H1 (cell line): ENCODE data around the gene HLA-E. TPM values are rescaled to one million over a fixed set of nuclear protein-coding genes. Genes with fewer than 3 reads are reported as not detected.

ENCODE experiments used
- CTCF ChIA-PET: fragments of 300-600 bp; sonication (Branson Sonifier 250); formaldehyde crosslinking; loops from one replicate; lab custom pipeline; 2021; ENCODE audit not compliant: partially characterized antibody; lab: Charles Lee
- POLR2A ChIA-PET: fragments of 300-600 bp; sonication (Branson Sonifier 250); formaldehyde crosslinking; loops from one replicate; lab custom pipeline; 2021; ENCODE audit warnings: inconsistent platforms; ENCODE audit not compliant: partially characterized antibody; lab: Charles Lee
- DNase-seq, 2 experiments: peaks; one replicate each; pipeline versions ENCODE4 v3.0.0 to v3.0.0-alpha.2; 2010 to 2022; ENCODE audit warnings: low spot score in 2 of 2, low read depth in 1 of 2, mixed read lengths in 1 of 2
- FAIRE-seq: peaks from 2 replicates; lab custom pipeline; 2011; peaks lifted over from hg19 to GRCh38; lab: Jason Lieb, UNC
- H2AFZ ChIP-seq: 2 replicates; pipeline ENCODE4 v1.8.1; 2012; ENCODE audit warnings: low read length, inconsistent platforms
- H2AK5ac ChIP-seq: 2 replicates; pipeline ENCODE4 v1.6.1; 2013; ENCODE audit warnings: low read depth, low read length
- H2BK120ac ChIP-seq: replicated peaks from 2 replicates; pipeline ENCODE3; 2013; ENCODE audit warnings: low read depth, low read length, inconsistent platforms
- H2BK12ac ChIP-seq: 2 replicates; pipeline ENCODE4 v1.6.1; 2013; ENCODE audit warnings: low read depth, low read length
- H2BK15ac ChIP-seq: 2 replicates; pipeline ENCODE4 v1.6.1; 2013; ENCODE audit warnings: low read length
- H2BK20ac ChIP-seq: 2 replicates; pipeline ENCODE4 v1.6.1; 2013; ENCODE audit warnings: low read length
- H2BK5ac ChIP-seq: 2 replicates; pipeline ENCODE4 v1.6.1; 2013; ENCODE audit warnings: low read depth, low read length
- H3K14ac ChIP-seq: 2 replicates; pipeline ENCODE4 v1.6.1; 2013; ENCODE audit warnings: inconsistent platforms; ENCODE audit not compliant: insufficient read length
- H3K18ac ChIP-seq: 2 replicates; pipeline ENCODE4 v1.6.1; 2013; ENCODE audit warnings: low read length; ENCODE audit errors: extremely low read depth
- H3K23ac ChIP-seq: 2 replicates; pipeline ENCODE4 v1.6.1; 2013; ENCODE audit warnings: inconsistent platforms; ENCODE audit not compliant: insufficient read length
- H3K23me2 ChIP-seq: 2 replicates; pipeline ENCODE4 v1.6.1; 2013; ENCODE audit warnings: low read depth, low read length
- H3K27ac ChIP-seq: 2 replicates; pipeline ENCODE4 v1.6.1; 2011; ENCODE audit warnings: low read depth, low read length, inconsistent platforms
- H3K27me3 ChIP-seq, 4 experiments: replicated peaks in 1 of 4; 1 replicate in 1 of 4; 2 replicates in 3 of 4; pipeline versions ENCODE4 v1.6.1 to v1.8.1; 2011 to 2013; ENCODE audit warnings: low read length in 3 of 4, mild to moderate bottlenecking in 3 of 4, inconsistent platforms in 2 of 4, mixed read lengths in 2 of 4, moderate library complexity in 1 of 4; ENCODE audit not compliant: control insufficient read depth in 3 of 4, insufficient read depth in 3 of 4; ENCODE audit errors: extremely low read depth in 1 of 4
- H3K36me3 ChIP-seq, 4 experiments: 2 replicates each; pipeline versions ENCODE4 v1.6.1 to v1.8.1; 2011 to 2013; ENCODE audit warnings: mild to moderate bottlenecking in 4 of 4, low read length in 3 of 4, moderate library complexity in 2 of 4, control low read depth in 1 of 4, inconsistent platforms in 1 of 4; ENCODE audit not compliant: insufficient read depth in 4 of 4, control insufficient read depth in 2 of 4
- H3K4ac ChIP-seq: replicated peaks from 2 replicates; pipeline ENCODE3; 2013; ENCODE audit warnings: low read length, low read depth, mixed read lengths, inconsistent platforms; ENCODE audit not compliant: insufficient read length
- H3K4me1 ChIP-seq, 4 experiments: replicated peaks in 1 of 4; 1 replicate in 1 of 4; 2 replicates in 3 of 4; pipeline versions ENCODE4 v1.6.1 to v1.8.1; 2011 to 2013; ENCODE audit warnings: low read length in 3 of 4, inconsistent platforms in 2 of 4, mixed read lengths in 1 of 4; ENCODE audit not compliant: insufficient read depth in 4 of 4, control insufficient read depth in 3 of 4
- H3K4me2 ChIP-seq, 2 experiments: 2 replicates each; pipeline versions ENCODE4 v1.6.1 to v1.8.1; 2011 to 2013; ENCODE audit warnings: low read depth in 2 of 2, low read length in 2 of 2, control low read depth in 1 of 2, inconsistent platforms in 1 of 2, mild to moderate bottlenecking in 1 of 2; ENCODE audit not compliant: insufficient read depth in 1 of 2
- H3K4me3 ChIP-seq, 4 experiments: fragments of 200-600, 300-600 bp in 1 of 4; sonication (generic), shearing (Covaris generic), sonication (Bioruptor Twin) in 1 of 4; 2 replicates each; pipeline versions ENCODE4 v1.5.1 to v1.8.1; 2011 to 2016; ENCODE audit warnings: low read length in 4 of 4, low read depth in 3 of 4, control low read depth in 2 of 4, inconsistent platforms in 2 of 4, mild to moderate bottlenecking in 2 of 4, mixed read lengths in 1 of 4, moderate library complexity in 1 of 4; ENCODE audit not compliant: insufficient read depth in 2 of 4; ENCODE audit errors: extremely low read depth in 1 of 4
- H3K56ac ChIP-seq: replicated peaks from 2 replicates; pipeline ENCODE3; 2013; ENCODE audit warnings: low read depth, mild to moderate bottlenecking, mixed read lengths, low read length, inconsistent platforms; ENCODE audit not compliant: insufficient read length
- H3K79me1 ChIP-seq: 2 replicates; pipeline ENCODE4 v1.6.1; 2013; ENCODE audit warnings: low read depth, low read length, control low read depth
- H3K79me2 ChIP-seq, 2 experiments: 2 replicates each; pipeline versions ENCODE4 v1.6.1 to v1.8.1; 2012 to 2013; ENCODE audit warnings: low read length in 2 of 2, mild to moderate bottlenecking in 2 of 2, inconsistent platforms in 1 of 2; ENCODE audit not compliant: insufficient read depth in 2 of 2, control insufficient read depth in 1 of 2
- H3K9ac ChIP-seq, 4 experiments: replicated peaks in 1 of 4; 1 replicate in 1 of 4; 2 replicates in 3 of 4; pipeline versions ENCODE4 v1.6.1 to v1.8.1; 2011 to 2013; ENCODE audit warnings: low read depth in 3 of 4, low read length in 3 of 4, control low read depth in 2 of 4, mild to moderate bottlenecking in 2 of 4, moderate library complexity in 2 of 4, inconsistent platforms in 1 of 4; ENCODE audit errors: extremely low read depth in 1 of 4
- H3K9me3 ChIP-seq, 2 experiments: 2 replicates each; pipeline versions ENCODE4 v1.6.1 to v1.8.1; 2012 to 2013; ENCODE audit warnings: mild to moderate bottlenecking in 2 of 2, moderate library complexity in 2 of 2, control low read depth in 1 of 2, inconsistent platforms in 1 of 2, low read depth in 1 of 2, low read length in 1 of 2, mixed read lengths in 1 of 2; ENCODE audit not compliant: insufficient read depth in 2 of 2
- H4K20me1 ChIP-seq, 2 experiments: replicated peaks in 1 of 2; 2 replicates each; pipeline versions ENCODE3 to v1.8.1; 2011 to 2013; ENCODE audit warnings: inconsistent platforms in 2 of 2, low read length in 2 of 2, mild to moderate bottlenecking in 1 of 2; ENCODE audit not compliant: insufficient read depth in 2 of 2, control insufficient read depth in 1 of 2
- H4K5ac ChIP-seq: 2 replicates; pipeline ENCODE4 v1.6.1; 2013; ENCODE audit warnings: low read length, low read depth, mixed read lengths, inconsistent platforms; ENCODE audit not compliant: insufficient read length
- H4K8ac ChIP-seq: 2 replicates; pipeline ENCODE4 v1.8.0; 2013; ENCODE audit warnings: mild to moderate bottlenecking, moderate library complexity, low read length, inconsistent platforms; ENCODE audit not compliant: insufficient read depth; ENCODE audit errors: extremely low read depth
- H4K91ac ChIP-seq: replicated peaks from 2 replicates; pipeline ENCODE3; 2013; ENCODE audit warnings: low read length, mixed read lengths, inconsistent platforms; ENCODE audit not compliant: insufficient read length
- CHD1 ChIP-seq: IDR thresholded peaks from 2 replicates; pipeline ENCODE4 v1.6.1; 2012; ENCODE audit warnings: low read depth, low read length, improper control_type of control experiment
- EZH2 ChIP-seq: fragments of 200-600 bp; sonication (generic); IDR thresholded peaks from 2 replicates; pipeline ENCODE4 v1.7.1; 2012; ENCODE audit warnings: low read depth, mild to moderate bottlenecking, moderate library complexity, low read length, inconsistent platforms; ENCODE audit not compliant: severe bottlenecking
- JUN ChIP-seq: IDR thresholded peaks from 2 replicates; pipeline ENCODE4 v1.6.1; 2011; ENCODE audit warnings: low read depth, mild to moderate bottlenecking, improper control_type of control experiment, low read length
- NANOG ChIP-seq: IDR thresholded peaks from 2 replicates; pipeline ENCODE4 v1.6.1; 2011; ENCODE audit warnings: low read length, low read depth, mild to moderate bottlenecking, inconsistent platforms; ENCODE audit not compliant: insufficient read depth, poor library complexity, severe bottlenecking
- PHF8 ChIP-seq: fragments of 200-600 bp; sonication (generic); conservative IDR thresholded peaks from 2 replicates; pipeline ENCODE4 v1.7.1; 2012; ENCODE audit warnings: low read depth, mild to moderate bottlenecking, inconsistent platforms, low read length, moderate library complexity
- POLR2AphosphoS5 ChIP-seq: IDR thresholded peaks from 2 replicates; pipeline ENCODE4 v1.6.1; 2011; ENCODE audit warnings: low read depth, low read length
- RAD21 ChIP-seq, 2 experiments: IDR thresholded peaks in 1 of 2; conservative IDR thresholded peaks in 1 of 2; 2 replicates each; pipeline ENCODE4 v1.6.1; 2011; ENCODE audit warnings: low read depth in 2 of 2, low read length in 2 of 2, improper control_type of control experiment in 1 of 2, inconsistent platforms in 1 of 2, mild to moderate bottlenecking in 1 of 2, moderate library complexity in 1 of 2
- RNF2 ChIP-seq: fragments of 200-900, 300-1000 bp; sonication (generic); IDR thresholded peaks from 2 replicates; pipeline ENCODE4 v1.7.1; 2016; ENCODE audit warnings: borderline replicate concordance, low read depth, mild to moderate bottlenecking, antibody characterized with exemption, low read length; ENCODE audit not compliant: poor library complexity, severe bottlenecking; ENCODE audit errors: missing control alignments
- TAF1 ChIP-seq: IDR thresholded peaks from 2 replicates; pipeline ENCODE4 v1.6.1; 2011; ENCODE audit warnings: mild to moderate bottlenecking, low read depth, low read length
- TAF7 ChIP-seq: optimal IDR thresholded peaks from 2 replicates; pipeline ENCODE3; 2011; ENCODE audit warnings: low read depth, mild to moderate bottlenecking, inconsistent platforms, low read length, moderate library complexity, borderline replicate concordance
- TCF12 ChIP-seq: IDR thresholded peaks from 2 replicates; pipeline ENCODE4 v1.6.1; 2011; ENCODE audit warnings: low read depth, mild to moderate bottlenecking, low read length
- WGBS, 2 experiments: shearing (Covaris generic) in 1 of 2; methylation state at CpG; one replicate each; pipeline versions ENCODE4 v1.1.6 to v1.1.7; 2013 to 2015; ENCODE audit warnings: low lambda C conversion rate in 2 of 2, mixed read lengths in 2 of 2, inconsistent platforms in 1 of 2, low coverage in 1 of 2, missing lambda C conversion rate in 1 of 2; ENCODE audit not compliant: insufficient replicate concordance in 2 of 2, insufficient coverage in 1 of 2, insufficient read length in 1 of 2; ENCODE audit errors: extremely low coverage in 1 of 2, missing lambda C conversion rate in 1 of 2; 5-methylcytosine and 5-hydroxymethylcytosine counted together
- polyA plus RNA-seq, 7 experiments: library from polyadenylated mRNA; depleted of rRNA in 3 of 7; stranded (reverse) in 5 of 7; unstranded in 2 of 7; fragments of >200 nt in 5 of 7; fragments of 200-250 nt in 2 of 7; gene quantifications; 1 replicate in 5 of 7; 2 replicates in 1 of 7; 4 replicates in 1 of 7; pipeline versions ENCODE4 v1.2.1 to v1.2.3, GENCODE V29; 2011 to 2013; ENCODE audit warnings: missing spikeins in 2 of 7, mixed read lengths in 2 of 7
- total RNA-seq: library from RNA; stranded (reverse); fragmentation: NEBNext Ultra II Directional; extraction: Animal tissue kit (Norgen Biotek cat#: 25700); gene quantifications from 2 replicates; pipeline ENCODE4 v1.2.1, GENCODE V29; 2021
- TF ChIP-seq, protein P1 (sequence below): IDR thresholded peaks from 2 replicates; pipeline ENCODE4 v1.6.1; 2011; ENCODE audit warnings: low read depth, mild to moderate bottlenecking, low read length; ENCODE audit not compliant: insufficient read depth

The HLA-E gene
- total and polyA plus RNA-seq, 2 of the 8 experiments (the other 6 are each of a cell fraction or from before 2014, with no cell fraction given) = 20.2 to 28.0 TPM

DNA sequence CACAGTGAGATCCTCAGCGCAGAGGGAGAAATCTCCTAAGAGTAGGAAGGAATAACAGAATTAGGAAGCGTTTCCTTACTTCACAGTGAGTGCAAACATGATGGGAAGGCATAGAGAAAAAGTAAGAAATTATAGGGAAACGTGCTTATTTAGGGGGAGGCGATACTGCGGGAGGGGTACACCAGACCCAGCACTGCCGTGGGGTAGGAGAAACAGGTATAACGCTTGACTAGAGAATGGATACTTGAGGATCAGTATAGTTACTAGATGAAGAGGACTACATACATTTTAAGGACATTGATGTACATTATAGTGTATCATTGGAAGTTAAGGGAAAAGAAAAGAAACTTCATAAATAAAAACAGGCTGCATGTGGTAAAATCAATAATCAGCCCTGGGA, 26.8 kb upstream of the HLA-E start:
- Histone ChIP-seq H4K8ac (no peak overlapping the region), H3K27ac (no peak overlapping the region), H2BK120ac (no peak overlapping the region), H3K14ac (no peak overlapping the region), H3K18ac (no peak overlapping the region), H2BK5ac (no peak overlapping the region), H2AK5ac (no peak overlapping the region), H3K9ac (no peak overlapping the region), H3K56ac (no peak overlapping the region), H2BK15ac (no peak overlapping the region), H3K23ac (no peak overlapping the region), H3K79me2 (no peaks in the 10 kb centered on the region), H2BK12ac (no peak overlapping the region), H3K4ac (no peak overlapping the region), H3K4me2 (no peak overlapping the region), H4K5ac (no peak overlapping the region), H4K91ac (no peak overlapping the region), H3K36me3 (no peaks in the 10 kb centered on the region), H3K23me2 (peaks cover 6% of the 10 kb centered on the region; the same call in 1 of the 2 replicates), H3K79me1 (no peaks in the 10 kb centered on the region), H2BK20ac (no peak overlapping the region), H4K20me1 (peaks cover 0 to 5% of the 10 kb centered on the region in 2 experiments), H3K4me3 (no peak overlapping the region), H3K4me1 (no peaks in the 10 kb centered on the region), H3K27me3 (peaks cover 33 to 79% (median 67%) of the 10 kb centered on the region in 4 experiments), H3K9me3 (peaks cover 0 to 10% of the 10 kb centered on the region in 2 experiments; a peak in 1 of 4 replicates), H2AFZ (no peak overlapping the region)
- CTCF ChIA-PET = interaction anchor here (1.4 to 1.6 kb wide), 2 partner anchors 9 to 70 kb away, joined by 6 to 8 read pairs; no protein-coding TSS in a partner anchor
- TF ChIP-seq TCF12 (no peak), CHD1 (no peak), RAD21 (IDR thresholded peaks at IDR 0.05 in 1 of 2, conservative IDR thresholded peaks at IDR 0.05 in 1 of 2; ENCODE audit: low read depth in 2 of 2, low read length in 2 of 2) (no peak), PHF8 (no peak), TAF1 (no peak), JUN (no peak), POLR2AphosphoS5 (no peak), NANOG (no peak), RNF2 (no peak), EZH2 (no peak), TAF7 (no peak)
- TF ChIP-seq, protein P1, sequence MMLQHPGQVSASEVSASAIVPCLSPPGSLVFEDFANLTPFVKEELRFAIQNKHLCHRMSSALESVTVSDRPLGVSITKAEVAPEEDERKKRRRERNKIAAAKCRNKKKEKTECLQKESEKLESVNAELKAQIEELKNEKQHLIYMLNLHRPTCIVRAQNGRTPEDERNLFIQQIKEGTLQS = no peak
- 67% methylated on average over 7 of the region's 7 CpGs; no CpG with 5 or more reads in 1 of the 2 experiments for WGBS, 2 experiments
- FAIRE-seq (no peak), DNase-seq (no peak)
- POLR2A ChIA-PET = no interaction called here
